Astrocyte (in vitro differentiated cells and primary cell): ENCODE results near the gene CHST11. TPM values are rescaled to one million over a fixed set of nuclear protein-coding genes. Genes with fewer than 3 reads are reported as not detected.

Experiments used
- DNase-seq: peaks from one replicate; pipeline ENCODE4 v3.0.0-alpha.2; 2010; ENCODE audit warnings: low read depth
- FAIRE-seq: peaks from 2 replicates; lab custom pipeline; 2011; peaks lifted over from hg19 to GRCh38; lab: Jason Lieb, UNC
- H2AFZ ChIP-seq: 2 replicates; pipeline ENCODE4 v1.6.0; 2012; ENCODE audit warnings: low read depth, low read length, inconsistent platforms
- H3K27ac ChIP-seq: 2 replicates; pipeline ENCODE4 v1.5.1; 2011; ENCODE audit warnings: low read depth, low read length, inconsistent platforms
- H3K27me3 ChIP-seq: 2 replicates; pipeline ENCODE4 v1.6.0; 2011; ENCODE audit warnings: low read length, inconsistent platforms; ENCODE audit not compliant: insufficient read depth
- H3K36me3 ChIP-seq: 2 replicates; pipeline ENCODE4 v1.5.1; 2011; ENCODE audit warnings: low read length, inconsistent platforms; ENCODE audit not compliant: insufficient read depth
- H3K4me1 ChIP-seq: 2 replicates; pipeline ENCODE4 v1.5.1; 2011; ENCODE audit warnings: low read length, inconsistent platforms; ENCODE audit not compliant: insufficient read depth
- H3K4me2 ChIP-seq: 2 replicates; pipeline ENCODE4 v1.6.0; 2012; ENCODE audit warnings: low read length, inconsistent platforms
- H3K4me3 ChIP-seq: 2 replicates; pipeline ENCODE4 v1.5.1; 2011; ENCODE audit warnings: low read depth, mild to moderate bottlenecking, low read length, inconsistent platforms; ENCODE audit not compliant: insufficient read depth
- H3K79me2 ChIP-seq: 2 replicates; pipeline ENCODE4 v1.6.0; 2012; ENCODE audit warnings: mild to moderate bottlenecking, low read length, inconsistent platforms; ENCODE audit not compliant: insufficient read depth
- H3K9ac ChIP-seq: 2 replicates; pipeline ENCODE4 v1.6.0; 2012; ENCODE audit warnings: mild to moderate bottlenecking, low read length, inconsistent platforms
- H3K9me3 ChIP-seq: 2 replicates; pipeline ENCODE4 v1.5.1; 2012; ENCODE audit warnings: low read depth, mild to moderate bottlenecking, low read length, inconsistent platforms; ENCODE audit not compliant: insufficient read depth
- H4K20me1 ChIP-seq: 2 replicates; pipeline ENCODE4 v1.6.0; 2012; ENCODE audit warnings: low read length, inconsistent platforms; ENCODE audit not compliant: insufficient read depth
- H3K27ac Mint-ChIP-seq: one replicate; pipeline ENCODE4 v1.8.0; 2021; ENCODE audit warnings: mild to moderate bottlenecking, mixed read lengths; ENCODE audit not compliant: unreplicated experiment
- H3K27me3 Mint-ChIP-seq: one replicate; pipeline ENCODE4 v1.8.0; 2021; ENCODE audit warnings: low read depth, mixed read lengths; ENCODE audit not compliant: unreplicated experiment
- H3K36me3 Mint-ChIP-seq: one replicate; pipeline ENCODE4 v1.8.0; 2021; ENCODE audit warnings: low read depth, mixed read lengths; ENCODE audit not compliant: unreplicated experiment
- H3K4me1 Mint-ChIP-seq: one replicate; pipeline ENCODE4 v1.8.0; 2021; ENCODE audit warnings: low read depth, mixed read lengths; ENCODE audit not compliant: unreplicated experiment
- H3K4me3 Mint-ChIP-seq: one replicate; pipeline ENCODE4 v1.8.0; 2021; ENCODE audit warnings: mild to moderate bottlenecking, moderate library complexity, mixed read lengths; ENCODE audit not compliant: unreplicated experiment
- H3K9me3 Mint-ChIP-seq: one replicate; pipeline ENCODE4 v1.8.0; 2021; ENCODE audit warnings: mild to moderate bottlenecking, mixed read lengths; ENCODE audit not compliant: unreplicated experiment
- CTCF ChIP-seq: IDR thresholded peaks from 2 replicates; pipeline ENCODE4 v1.5.1; 2011; ENCODE audit warnings: low read depth, mild to moderate bottlenecking, inconsistent platforms, low read length, moderate library complexity; ENCODE audit not compliant: insufficient read depth
- EZH2 ChIP-seq: IDR thresholded peaks from 2 replicates; pipeline ENCODE4 v1.6.1; 2012; ENCODE audit warnings: mild to moderate bottlenecking, low read length, inconsistent platforms; ENCODE audit not compliant: insufficient read depth
- total RNA-seq: library from RNA; stranded (reverse); gene quantifications from 2 replicates; pipeline ENCODE4 v1.2.1, GENCODE V29; 2021

Gene CHST11
- total RNA-seq, 1 donor from 2014 or later, result 30.2 TPM

- no peak overlapping the region for H3K4me3 ChIP-seq
- no peak overlapping the region for H3K27ac Mint-ChIP-seq
- H3K36me3 ChIP-seq, result no peaks in the 10 kb centered on the region
- no peak overlapping the region for H3K27ac ChIP-seq
- H3K4me2 ChIP-seq, result no peak overlapping the region
- H3K4me3 Mint-ChIP-seq, result no peak overlapping the region
- peaks cover 6% of the 10 kb centered on the region for H3K79me2 ChIP-seq
- no peaks in the 10 kb centered on the region for H3K27me3 ChIP-seq
- no peak overlapping the region for H2AFZ ChIP-seq
- no peaks in the 10 kb centered on the region for H3K4me1 Mint-ChIP-seq
- DNase-seq (no peak), FAIRE-seq (no peak)
- no peaks in the 10 kb centered on the region for H3K27me3 Mint-ChIP-seq
- peaks cover 45% of the 10 kb centered on the region for H4K20me1 ChIP-seq
- H3K9me3 ChIP-seq, result no peaks in the 10 kb centered on the region
- H3K4me1 ChIP-seq, result no peaks in the 10 kb centered on the region
- H3K9me3 Mint-ChIP-seq, result no peaks in the 10 kb centered on the region
- no peak for TF ChIP-seq EZH2
- no peak for TF ChIP-seq CTCF
- H3K9ac ChIP-seq, result no peak overlapping the region
- H3K36me3 Mint-ChIP-seq, result peaks cover 4% of the 10 kb centered on the region
Measured at GRCh38 chr12:104615048-104615561, 158.4 kb downstream of the CHST11 start.

- no peaks in the 10 kb centered on the region for H3K79me2 ChIP-seq
- H2AFZ ChIP-seq, result no peak overlapping the region
- H3K4me1 ChIP-seq, result no peaks in the 10 kb centered on the region
- no peak overlapping the region for H3K4me2 ChIP-seq
- Mint-ChIP-seq H3K36me3 (peaks cover 4% of the 10 kb centered on the region), H3K27ac (no peak overlapping the region), H3K9me3 (peaks cover 3% of the 10 kb centered on the region), H3K4me1 (no peaks in the 10 kb centered on the region), H3K4me3 (no peak overlapping the region), H3K27me3 (no peaks in the 10 kb centered on the region)
- H3K27me3 ChIP-seq, result no peaks in the 10 kb centered on the region
- no peak for DNase-seq
- no peak overlapping the region for H3K27ac ChIP-seq
- FAIRE-seq, result no peak
- H3K9ac ChIP-seq, result no peak overlapping the region
- H3K36me3 ChIP-seq, result no peaks in the 10 kb centered on the region
- peaks cover 51% of the 10 kb centered on the region for H4K20me1 ChIP-seq
- H3K4me3 ChIP-seq, result no peak overlapping the region
- no peaks in the 10 kb centered on the region for H3K9me3 ChIP-seq
- no peak for TF ChIP-seq CTCF
- no peak for TF ChIP-seq EZH2
Measured at GRCh38 chr12:104618691-104619090, 161.9 kb downstream of the CHST11 start.

DNA sequence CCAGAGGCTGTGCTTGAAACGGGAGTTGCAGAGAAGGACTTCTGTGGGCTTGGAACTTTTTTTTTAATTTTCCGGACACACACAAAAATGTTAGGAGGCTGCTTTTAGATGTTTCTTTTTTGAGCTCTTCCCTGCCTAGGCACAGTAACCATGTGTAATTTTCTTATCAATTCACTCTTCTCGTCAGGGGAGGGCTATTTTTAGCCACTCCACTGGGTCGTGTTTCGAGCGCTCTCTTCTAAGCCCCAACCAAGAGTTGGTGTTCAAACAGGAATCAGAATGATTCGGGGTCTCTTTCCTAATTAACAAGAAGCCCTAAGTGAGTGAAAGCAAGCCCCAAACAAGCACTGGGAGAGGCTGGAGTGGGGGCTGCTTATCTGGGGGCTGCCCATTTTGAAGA lies 162.6 kb downstream of the CHST11 start:
- no peak overlapping the region for H3K4me3 ChIP-seq
- Mint-ChIP-seq H3K9me3 (peaks cover 3% of the 10 kb centered on the region), H3K4me3 (no peak overlapping the region), H3K27me3 (no peaks in the 10 kb centered on the region), H3K27ac (no peak overlapping the region), H3K4me1 (no peaks in the 10 kb centered on the region), H3K36me3 (peaks cover 4% of the 10 kb centered on the region)
- FAIRE-seq, result no peak
- H3K4me2 ChIP-seq, result no peak overlapping the region
- H3K9ac ChIP-seq, result no peak overlapping the region
- peaks cover 57% of the 10 kb centered on the region for H4K20me1 ChIP-seq
- H3K27me3 ChIP-seq, result no peaks in the 10 kb centered on the region
- H3K27ac ChIP-seq, result no peak overlapping the region
- H3K9me3 ChIP-seq, result no peaks in the 10 kb centered on the region
- no peaks in the 10 kb centered on the region for H3K79me2 ChIP-seq
- H3K36me3 ChIP-seq, result no peaks in the 10 kb centered on the region
- H3K4me1 ChIP-seq, result no peaks in the 10 kb centered on the region
- DNase-seq, result no peak
- no peak overlapping the region for H2AFZ ChIP-seq
- TF ChIP-seq CTCF, result no peak
- TF ChIP-seq EZH2, result no peak
